Ecto neural progenitor cell (in vitro differentiated cells): ENCODE results near the gene SEC31A.
"Not testable (repeated sequence)": the region's sequence is repeated elsewhere in the genome, so short reads cannot be mapped to it uniquely, and the experiment has no call there.

Experiments
- DNase-seq: peaks from one replicate; pipeline ENCODE4 v3.0.0-alpha.2; 2018; ENCODE audit warnings: low spot score

The SEC31A gene

DNA sequence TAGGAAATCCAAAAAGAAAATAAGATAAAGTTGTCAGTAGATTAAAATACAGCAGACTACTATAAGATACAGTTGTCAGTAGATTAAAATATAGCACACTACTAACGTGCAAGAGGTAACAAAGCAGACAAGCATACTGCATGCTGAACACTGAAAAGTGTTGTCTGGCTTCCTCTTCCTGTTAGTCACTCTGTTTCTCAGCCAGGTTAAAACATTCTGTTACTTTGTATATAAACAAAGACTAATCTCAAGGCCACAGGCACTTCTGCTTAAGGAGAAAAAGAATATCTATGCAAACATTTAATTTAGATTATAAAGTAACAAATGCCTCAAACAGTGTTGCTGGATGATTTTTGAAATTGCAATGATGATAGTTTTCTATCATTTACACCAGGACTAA is 51.3 kb downstream of the SEC31A start:
- no peak for DNase-seq

DNA sequence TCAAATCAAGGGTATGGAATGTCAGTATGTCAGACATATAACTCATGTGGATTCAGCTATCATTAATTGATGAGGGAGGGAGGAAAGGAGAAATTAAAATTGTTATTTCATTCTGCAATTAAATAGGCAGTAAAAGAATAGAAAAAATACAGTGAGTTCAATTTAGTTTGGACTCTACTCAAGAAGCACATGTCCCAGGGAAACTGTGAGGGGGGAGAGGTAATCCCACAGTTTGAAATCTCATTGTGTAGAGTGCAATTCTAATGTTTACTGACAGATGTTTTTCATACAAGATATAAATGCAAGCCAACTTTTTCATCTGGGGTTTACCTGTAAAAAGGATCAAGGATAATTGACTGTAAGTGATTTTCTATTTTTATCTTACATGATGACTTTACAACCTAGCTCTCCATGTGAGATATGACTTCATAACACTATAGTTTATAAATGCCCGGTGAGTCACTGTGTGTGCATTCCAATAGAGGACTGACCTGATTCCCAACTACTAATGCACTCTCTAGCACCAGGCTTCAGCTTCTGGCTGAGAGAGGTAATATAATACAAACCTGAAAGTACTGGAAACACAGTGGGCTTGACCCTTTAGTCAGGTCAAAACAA is 57.1 kb downstream of the SEC31A start:
- DNase-seq, result no peak

DNA sequence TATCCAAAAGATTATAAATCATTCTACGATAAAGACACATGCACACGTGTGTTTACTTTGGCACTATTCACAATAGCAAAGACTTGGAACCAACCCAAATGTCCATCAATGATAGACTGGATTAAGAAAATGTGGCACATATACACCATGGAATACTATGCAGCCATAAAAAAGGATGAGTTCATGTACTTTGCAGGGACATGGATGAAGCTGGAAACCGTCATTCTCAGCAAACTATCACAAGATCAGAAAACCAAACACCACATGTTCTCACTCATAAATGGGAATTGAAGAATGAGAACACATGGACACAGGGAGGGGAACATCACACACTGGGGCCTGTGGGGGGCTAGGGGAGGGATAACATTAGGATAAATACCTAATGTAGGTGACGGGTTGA is 57.9 kb downstream of the SEC31A start:
- DNase-seq, result not testable (repeated sequence)

DNA sequence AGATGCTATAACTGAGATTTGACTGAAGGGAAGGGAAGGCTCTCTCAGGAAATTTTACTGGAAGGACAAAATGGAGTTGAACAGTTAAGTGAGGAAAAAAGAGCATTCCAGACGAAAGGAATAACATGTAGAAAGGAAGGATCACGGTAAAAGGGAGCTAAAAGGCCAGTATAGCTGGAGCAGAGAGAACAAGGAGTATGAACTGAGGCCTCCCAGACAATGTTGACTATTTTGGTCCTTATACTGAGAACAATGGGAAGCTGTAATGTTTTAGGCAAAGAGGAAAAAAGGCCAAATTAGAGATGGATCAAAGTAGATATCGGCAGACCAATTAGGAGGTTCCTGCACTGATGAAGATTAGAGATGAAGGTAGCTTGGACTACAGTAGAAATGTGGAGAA is 65.5 kb downstream of the SEC31A start:
- no peak for DNase-seq

DNA sequence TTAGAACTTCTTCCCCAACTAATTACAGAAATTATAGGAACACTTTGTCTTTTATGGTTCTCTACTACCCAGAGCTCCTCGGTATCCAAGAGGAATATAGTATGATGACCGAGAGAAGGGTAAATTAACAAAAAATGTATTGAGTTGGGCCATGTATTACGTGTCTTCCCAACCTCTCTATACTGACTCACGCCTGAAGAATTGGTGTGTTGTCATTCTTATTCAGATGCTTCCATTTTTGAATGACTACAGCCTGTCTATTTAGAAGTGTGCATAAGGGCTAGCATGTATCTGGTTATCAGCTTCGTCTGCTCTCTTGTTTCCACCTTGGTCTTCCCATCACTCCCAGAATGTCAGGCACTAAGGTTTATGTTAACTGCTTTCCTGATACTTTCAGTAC is 67.9 kb downstream of the SEC31A start:
- no peak for DNase-seq

DNA sequence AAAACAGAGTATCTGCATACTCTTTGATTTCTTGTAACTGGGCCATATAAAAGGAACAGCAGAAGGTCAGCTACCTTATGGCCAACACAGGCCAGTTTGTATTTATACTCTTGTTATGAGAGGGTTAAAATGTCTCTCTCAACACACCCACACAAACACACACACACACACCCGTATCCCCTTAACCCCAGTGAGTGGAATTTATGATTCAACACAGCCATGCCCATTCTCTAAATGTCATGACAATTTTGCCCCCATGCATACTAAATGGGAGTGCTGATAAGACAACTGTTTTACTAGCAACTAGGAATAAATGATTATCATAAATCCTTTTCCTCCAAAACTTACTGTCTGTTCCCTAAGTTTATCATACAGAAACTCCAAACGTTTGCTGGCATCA is 70.3 kb downstream of the SEC31A start:
- DNase-seq, result no peak

DNA sequence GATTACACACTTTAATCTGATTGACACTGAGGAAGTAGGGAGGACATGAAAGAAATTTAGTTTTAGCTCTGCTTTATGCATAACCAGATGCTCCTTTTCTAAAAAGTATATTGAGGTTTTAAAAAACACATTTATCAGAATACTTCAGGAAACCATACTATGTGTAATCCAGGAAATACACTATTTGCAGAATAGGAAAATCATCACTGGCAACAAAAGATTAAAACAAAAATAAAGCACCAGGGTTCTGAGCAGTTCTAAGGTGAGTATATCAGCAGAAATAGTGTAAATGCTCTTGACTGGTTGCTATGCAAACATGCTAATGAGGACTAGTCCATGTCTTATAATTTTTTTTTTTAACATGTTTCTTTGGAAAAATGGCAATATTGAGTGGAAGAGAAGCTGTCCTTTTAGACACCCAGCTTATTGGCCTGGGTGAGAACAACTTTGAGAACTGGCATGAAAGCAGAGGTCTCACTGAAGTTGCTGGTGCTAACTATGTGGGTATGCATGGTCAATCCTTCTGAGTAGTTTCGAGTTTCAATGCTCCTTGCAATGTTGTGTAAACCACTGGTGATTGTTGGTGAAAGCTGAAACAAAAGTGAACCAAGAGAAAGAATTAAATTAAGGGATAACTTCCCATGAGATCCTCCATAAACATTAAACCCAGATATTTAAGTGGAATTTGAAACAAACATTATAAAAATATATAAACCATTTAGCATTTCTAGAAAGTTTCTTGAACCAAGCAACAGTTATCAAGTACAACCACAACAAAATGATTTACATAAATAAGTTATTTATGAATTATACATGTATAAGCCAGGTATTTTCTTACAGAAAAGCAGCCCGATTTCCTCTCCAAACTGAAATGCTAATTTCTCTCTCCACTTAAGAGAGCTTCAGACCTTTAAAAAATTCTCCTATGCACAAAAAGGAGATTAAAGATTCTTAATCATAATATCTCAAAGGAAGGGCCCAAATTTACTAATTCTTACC is 72.0 kb downstream of the SEC31A start:
- DNase-seq, result no peak

DNA sequence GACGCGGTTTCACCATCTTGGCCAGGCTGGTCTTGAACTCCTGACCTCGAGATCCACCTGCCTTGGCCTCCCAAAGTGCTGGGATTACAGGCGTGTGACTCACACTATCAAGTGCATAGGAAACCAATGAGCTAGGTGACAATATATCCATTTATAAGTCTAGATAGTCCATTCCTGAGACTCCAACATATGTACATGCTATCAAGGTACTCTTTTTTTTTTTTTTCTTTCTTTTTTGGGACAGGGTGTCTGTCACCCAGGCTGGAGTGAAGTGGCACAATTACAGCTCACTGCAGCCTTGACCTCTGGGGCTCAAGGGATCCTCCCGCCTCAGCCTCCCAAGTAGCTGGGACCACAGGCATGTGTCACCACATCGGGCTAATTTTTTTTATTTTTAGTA is 74.1 kb downstream of the SEC31A start:
- not testable (repeated sequence) for DNase-seq

DNA sequence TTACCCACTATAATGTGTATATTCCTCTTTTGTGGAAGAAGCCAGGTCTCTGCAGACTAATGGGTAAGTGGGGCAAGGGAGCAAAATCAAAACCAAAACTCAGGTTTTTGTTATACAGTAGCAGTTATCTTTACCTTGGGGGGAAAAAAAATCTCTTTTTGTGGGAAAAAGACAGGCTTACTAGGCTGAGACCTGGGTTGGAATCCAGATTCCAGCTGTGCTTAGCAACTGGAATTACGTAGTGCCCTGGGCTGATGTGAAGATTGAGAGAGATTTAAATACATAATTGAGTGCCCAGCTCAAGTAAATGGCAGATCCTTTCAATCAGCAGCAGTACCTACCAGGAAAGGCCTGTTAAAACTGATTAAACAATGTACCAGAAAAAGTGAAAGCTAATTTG is 76.9 kb downstream of the SEC31A start:
- no peak for DNase-seq

DNA sequence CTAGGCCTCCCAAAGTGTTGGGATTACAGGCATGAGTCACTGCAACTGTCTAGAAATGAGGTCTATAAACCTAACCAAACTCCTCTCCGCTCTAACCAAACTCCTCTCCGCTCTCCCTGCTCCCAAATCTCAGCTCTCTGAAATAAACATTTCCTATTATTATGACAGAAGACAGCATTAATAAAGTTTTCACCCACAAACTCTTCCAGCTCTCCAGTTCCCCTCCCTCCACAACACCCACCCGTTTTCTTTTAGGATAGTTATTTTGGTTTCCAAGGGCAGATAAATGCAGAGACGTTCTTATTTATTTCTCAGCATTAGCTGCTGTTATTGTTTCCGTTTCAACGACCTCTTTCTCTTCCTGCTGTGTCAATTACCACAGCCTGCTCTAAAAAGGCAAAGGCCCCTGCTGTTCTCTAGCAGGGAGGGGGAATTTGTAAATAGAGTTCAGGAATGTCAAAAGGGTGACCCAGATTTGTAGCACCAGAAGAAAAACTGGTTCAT is 79.1 kb downstream of the SEC31A start:
- DNase-seq, result no peak

DNA sequence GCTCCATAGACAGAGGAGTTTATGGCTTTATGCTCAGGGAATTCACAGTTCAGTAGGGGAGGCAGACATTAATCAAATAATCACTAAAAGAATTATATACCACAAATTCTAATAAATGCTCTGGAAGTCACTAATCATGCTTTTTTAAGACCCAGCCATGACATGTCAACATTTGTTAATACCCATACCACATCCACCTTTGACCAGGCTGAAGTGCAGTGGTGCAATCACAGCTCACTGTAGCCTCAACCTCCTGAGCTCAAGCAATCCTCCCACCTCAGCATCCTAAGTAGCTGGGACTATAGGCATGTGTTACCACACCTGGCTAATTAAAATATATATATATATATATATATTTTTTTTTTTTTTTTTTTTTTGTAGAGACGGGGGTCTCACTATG is 79.6 kb downstream of the SEC31A start:
- DNase-seq, result no peak

DNA sequence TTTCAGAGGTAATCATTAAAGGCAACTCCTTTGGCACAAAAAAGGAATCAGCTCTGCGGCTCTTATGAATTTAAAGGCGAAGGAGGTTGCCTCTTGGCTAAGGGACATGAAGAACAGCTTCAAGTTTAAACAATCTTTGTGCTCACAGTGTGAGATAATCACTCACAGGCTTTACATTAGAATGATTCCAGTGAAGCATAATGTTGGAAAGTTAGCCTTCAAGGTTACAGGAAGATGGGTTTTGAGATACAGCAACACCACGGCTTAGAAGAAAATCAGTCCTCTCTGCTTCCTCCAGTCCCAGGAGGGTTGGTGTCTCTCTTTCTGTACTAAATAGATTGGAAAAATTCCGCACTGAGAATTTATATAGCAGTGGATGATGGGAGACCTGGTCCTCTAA is 80.8 kb downstream of the SEC31A start:
- no peak for DNase-seq

DNA sequence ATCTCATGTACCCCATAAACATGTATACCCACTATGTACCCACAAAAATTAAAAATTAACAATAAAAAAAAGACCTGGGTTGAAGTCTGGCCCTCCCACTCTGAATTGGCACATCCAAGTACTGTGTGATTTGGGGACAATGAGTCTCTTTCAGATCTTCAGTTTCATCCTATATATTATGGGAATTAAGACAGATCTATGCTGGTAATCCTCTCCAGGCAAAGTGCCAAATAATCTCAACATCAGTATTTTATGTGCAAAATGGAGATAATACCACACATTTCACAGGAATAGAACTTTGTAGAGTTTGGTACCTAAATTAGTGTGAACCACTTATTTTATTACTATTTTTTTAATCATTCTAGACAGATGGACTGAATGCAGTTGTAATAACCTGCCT is 81.3 kb downstream of the SEC31A start:
- no peak for DNase-seq

DNA sequence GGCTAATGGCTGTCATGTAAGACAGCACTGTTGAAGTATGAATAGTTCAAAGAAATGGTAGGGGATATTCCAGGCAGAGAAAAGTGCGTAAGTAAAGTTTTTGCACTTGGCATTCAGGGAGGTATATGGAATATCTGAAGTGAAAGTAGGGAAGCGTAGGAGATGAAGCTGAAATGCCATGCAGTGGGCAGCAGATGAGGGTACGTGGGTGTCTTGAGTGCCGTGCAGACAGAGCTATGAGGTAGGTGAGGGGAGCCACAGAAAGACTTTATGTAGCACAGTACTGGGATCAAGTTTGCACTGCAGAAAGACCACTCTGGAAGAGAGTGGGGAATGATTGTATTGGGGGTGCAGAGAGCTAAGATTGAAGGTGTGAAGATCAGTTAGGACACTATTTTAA is 87.2 kb downstream of the SEC31A start:
- no peak for DNase-seq

DNA sequence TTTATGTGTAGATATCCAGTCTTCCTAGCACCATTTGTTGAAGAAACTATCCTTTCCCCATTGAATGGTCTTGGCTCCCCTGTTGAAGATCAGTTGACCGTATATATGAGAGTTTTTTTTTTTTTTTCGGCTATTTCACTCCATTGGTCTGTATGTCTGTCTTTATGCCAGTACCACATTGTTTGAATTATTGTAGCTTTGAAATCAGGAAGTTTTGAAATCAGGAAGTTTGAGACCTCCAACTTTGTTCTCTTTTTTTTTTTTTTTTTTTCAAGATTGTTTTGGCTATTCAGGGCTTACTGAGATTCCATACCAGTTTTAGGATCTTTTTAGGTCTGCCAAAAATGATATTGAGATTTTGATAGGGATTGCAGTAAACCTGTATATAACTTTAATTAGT is 88.0 kb downstream of the SEC31A start:
- DNase-seq, result no peak

DNA sequence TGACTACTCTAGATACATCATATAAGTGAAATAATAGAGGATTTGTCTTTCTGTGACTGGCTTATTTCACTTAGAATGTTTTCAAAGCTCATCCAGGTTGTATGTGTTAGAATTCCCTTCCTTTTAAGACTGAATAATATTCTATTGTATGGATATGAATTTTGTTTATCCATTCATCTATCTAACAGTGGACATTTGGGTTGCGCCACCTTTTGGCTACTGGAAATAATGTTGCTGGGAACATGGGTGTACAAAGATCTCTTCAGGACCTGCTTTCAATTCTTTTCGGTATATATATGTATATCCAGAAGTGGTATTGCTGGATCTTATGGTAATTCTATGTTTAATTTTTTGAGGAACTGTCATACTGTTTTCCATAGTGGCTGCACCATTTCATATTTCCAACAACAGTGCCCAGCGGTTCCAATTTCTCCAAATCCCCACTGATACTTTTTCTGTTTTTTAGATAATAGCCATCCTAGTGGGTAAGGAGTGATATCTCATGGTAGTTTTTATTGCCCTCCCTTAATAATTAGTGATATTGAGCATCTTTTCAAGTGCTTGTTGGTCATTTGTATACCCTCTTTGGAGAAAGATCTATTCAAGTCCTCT is 88.9 kb downstream of the SEC31A start:
- DNase-seq, result no peak

DNA sequence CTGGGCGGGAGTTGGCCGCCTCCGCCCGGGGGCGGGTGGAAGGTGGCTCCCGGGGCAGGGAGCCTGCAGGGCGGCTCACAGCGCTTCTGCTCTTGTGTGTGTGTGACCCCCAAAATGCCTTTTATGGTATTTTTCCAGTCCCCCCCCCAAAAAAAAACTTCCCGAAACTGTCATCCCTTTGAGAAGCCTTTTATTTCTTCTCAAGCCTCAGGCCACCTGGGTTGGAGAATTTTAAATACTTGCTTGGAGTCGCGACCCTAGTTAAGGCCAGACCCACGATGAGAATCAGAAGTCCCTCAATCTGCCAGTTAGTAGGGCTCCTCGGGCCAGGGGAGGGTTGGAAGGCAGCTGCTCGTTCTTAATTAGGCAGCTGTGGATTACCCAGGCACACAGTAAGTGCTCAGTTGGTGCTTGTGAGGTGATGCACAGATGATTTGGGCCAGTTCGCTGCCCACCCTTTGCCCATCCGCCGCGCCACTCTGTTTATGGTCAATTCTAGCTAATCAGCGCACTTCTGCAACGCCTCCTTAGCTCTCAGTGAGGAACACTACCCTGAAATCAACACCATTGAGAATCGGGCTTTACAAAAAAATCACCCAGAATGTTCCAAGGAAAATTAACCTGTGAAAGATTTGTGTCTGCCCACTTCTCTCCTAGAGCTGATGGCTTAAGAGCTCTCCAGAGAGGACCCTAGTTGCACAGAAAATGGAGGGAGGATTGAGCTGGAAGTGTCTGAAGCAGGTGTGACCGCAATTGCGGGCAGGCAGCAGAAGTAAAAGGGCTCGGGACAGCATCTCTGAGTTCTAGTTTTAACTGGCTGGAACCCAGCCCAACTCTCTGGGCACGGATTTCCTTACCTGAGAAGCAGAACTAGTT is 91.7 kb downstream of the SEC31A start:
- DNase-seq, result peak; percentile 58

DNA sequence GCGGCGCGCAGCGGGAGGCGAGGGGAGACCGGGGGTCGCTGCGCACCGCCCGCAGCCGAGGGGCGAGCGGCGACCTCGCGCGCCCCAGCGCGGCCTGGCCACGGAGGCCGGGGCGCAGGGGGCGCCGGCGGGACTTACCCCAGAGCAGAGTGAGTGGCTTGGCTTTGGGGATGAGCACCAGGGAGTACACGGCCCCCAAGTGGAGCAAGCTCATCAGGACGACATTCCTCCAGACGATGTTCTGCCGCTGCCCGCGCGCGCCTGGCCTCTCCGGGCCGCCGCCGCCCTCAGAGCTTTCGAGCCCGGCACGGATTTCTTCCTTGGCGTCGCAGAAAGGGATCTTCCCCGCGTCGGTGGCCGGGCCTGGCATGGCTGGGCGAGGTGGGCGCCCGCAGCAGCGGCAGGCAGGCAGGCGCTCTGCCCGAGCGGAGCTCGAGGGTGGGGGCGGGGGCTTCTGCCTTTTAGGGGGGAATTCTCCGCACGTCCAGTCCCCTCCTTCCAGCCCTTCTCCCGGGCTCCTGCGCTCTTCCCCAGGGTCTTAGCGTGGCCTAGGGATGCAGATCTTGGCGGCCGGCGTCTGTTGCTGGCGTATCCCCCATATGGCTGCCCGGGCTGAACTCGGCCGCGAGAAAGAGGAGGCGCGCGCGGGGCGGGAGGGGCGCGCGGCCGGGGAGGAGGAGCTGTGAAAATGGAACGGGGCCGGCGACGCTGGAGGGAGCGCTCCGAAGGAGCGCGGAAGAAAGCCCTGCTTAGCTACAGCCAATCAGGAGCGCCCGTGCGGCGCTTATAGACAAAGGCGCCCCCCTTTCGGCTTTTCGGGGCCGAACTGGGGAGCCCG is 92.6 kb downstream of the SEC31A start, which contains the start of gene SCD5:
Gene SCD5 (minus strand): TSS at position 629 of the 838 bp plus-strand sequence. CDS start 259 bp downstream, at position 370.
- peak; percentile 86 for DNase-seq

DNA sequence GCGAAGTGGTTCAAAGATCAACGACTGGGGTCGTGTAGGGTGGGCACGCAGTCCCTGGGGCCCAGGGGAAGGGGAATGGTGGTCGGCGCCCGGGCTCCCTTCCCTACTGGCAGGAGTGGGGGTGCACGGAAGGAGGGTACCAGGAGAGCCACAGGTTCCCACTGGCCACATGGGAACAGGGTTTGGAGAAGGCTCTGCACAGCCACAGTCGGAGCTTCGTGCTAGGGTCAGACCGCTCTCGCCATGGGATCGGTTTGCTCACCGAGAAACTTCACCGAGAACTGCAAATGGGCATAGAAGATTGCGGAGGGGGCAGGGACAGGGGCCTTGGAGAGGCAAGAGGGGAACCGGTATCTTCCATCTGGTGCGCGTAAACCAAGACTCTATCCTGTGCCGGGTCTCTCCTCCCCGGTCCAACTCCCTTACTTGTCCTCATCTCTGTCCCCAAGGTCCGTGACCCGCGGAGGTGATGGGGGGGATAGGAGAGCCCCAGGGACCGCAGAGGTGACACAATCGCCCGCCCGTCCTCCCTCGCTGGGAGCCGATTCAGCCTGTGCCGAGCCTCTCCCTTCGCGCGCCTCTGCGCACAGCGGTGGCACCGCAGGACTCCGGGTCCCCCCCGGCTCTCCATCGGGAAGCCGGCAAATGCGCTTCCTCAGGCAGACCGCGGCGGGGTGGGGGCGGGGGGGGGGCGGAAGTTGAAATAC is 93.4 kb downstream of the SEC31A start:
- peak; percentile 72 for DNase-seq

DNA sequence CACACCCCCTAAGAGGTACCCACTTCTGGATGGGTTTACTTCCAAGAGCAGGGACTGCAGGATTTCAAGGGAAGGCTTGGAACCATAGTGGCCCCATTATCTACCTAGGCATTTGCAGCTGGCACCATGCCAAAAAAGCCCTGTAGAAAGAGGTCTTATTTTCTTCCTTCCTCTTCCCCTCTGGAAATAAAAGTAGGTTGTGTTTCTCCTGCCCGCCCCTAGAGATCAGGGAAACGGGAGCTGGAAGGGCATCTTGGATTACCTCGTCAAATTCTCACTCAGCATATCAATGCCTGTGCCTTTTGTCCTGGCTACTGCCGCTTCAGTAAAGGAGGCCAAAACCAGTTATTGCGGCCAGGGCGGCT is 93.9 kb downstream of the SEC31A start:
- peak; percentile 60 for DNase-seq
